SU-DHL-6 (cell line): ENCODE data around the gene WDR5.

ENCODE experiments used
- CTCF ChIP-seq: fragments of 200-600 bp; sonication (generic); IDR thresholded peaks from one replicate; pipeline ENCODE4 v1.5.1; 2017; ENCODE audit warnings: antibody characterized with exemption, mild to moderate bottlenecking, low read length, moderate library complexity; ENCODE audit not compliant: insufficient read depth, poor library complexity, severe bottlenecking
- EZH2phosphoT487 ChIP-seq: fragments of 200-600 bp; sonication (generic), shearing (Covaris generic); conservative IDR thresholded peaks from 2 replicates; pipeline ENCODE4 v1.6.1; 2018; ENCODE audit warnings: mild to moderate bottlenecking, antibody characterized with exemption, low read length, moderate library complexity, mixed read lengths

DNA sequence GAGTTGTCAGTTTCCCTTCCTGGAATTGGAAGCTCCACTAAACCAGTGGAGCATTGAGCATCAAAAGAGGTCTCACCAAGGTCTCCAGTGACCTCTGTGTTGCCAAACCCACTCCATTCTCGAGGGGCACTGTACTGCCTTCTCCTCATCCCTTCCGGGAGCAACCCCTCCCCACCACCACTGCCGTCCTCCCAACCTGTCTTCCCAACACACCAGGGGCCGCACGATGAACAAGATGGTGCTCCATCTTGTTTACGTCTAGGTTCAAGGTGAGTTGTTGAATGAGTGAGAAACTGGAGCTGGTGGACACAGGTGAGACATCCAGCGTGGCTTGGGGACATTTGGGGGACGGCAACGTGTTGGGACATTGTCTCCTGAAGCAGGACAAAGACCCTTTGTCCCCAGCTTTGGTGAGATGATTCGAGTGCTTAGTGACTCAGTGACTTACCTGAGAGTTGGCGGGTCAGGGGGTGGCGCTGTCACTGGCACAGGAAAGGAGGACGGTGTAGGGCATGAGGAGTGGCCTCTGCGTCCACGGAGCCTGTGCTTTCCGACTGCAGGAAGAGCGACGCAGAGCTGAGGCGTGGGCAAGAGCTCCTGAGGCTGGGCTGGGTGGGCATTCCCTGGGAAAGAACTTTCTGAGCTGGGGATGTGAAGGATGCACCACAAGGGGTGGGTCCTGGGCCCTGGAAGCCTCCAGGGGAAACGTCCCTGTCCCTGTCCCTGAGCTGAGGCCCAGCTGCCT, 73.3 kb downstream of the WDR5 start:
- TF ChIP-seq CTCF, result no peak
- TF ChIP-seq EZH2phosphoT487, result no peak
